Activated CD4-positive, alpha-beta T cell treated with anti-CD3 and anti-CD28 coated beads for 4 hours (primary cell): ENCODE results near the gene TRMT13.
"Not testable (repeated sequence)": the region's sequence is repeated elsewhere in the genome, so short reads cannot be mapped to it uniquely, and the experiment has no call there.

Experiments used
- DNase-seq, 2 donors: peaks; one replicate each; pipeline ENCODE4 v3.0.0-alpha.2; 2020

TRMT13 gene

DNA sequence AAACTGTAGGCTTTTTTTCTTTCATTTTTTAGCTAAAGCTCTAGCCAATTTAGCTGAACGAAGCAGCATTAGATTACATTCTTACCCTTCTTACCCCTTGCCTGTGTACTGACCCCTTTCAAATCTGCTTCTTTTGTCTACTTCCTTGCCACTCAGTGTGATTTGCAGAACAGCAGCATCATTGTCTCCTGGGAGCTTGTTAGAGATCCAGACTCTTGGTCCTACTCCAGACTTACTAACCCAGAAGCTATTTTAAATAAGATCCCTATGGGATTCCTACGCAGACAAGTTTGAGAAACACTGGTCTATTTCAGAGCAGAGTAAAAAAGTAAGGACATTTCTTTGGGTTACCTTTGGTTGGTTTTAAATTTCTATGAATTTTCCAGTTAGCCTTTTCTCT is 31.3 kb downstream of the TRMT13 start:
- no peak for DNase-seq

DNA sequence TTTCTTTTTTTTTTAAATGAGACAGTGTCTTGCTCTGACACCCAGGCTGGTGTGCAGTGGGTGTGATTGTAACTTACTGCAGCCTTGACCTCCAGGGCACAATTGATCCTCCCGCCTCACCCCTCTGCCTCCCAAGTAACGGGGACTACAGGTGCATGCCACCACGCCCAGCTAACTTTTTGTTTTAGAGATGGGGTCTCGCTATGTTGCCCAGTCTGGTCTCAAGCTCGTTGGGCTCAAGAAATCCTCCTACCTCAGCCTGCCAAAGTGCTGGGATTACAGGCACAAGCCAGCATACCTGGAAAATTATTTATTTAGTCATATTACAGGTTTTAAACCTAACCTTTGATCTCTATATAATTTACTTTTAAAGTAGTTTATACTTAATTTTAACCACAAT is 31.7 kb downstream of the TRMT13 start:
- no peak for DNase-seq

DNA sequence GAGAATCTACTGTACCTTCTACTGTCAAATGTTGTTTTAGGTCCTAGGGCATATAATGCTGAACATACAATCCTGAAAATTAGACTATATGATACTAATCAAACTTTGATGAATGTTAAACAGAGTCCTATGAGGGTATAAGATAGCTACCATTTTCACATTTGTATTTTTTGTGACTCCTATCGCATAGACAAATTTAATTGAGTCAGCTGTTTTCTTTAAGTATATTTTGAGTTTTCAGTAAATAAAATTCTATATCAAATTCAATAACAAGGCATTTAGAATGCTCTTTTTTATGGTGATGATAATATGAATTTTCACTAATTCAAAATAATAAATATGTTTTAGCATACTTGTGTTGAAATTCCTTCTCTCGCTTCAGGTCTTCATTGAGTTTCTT is 35.1 kb downstream of the TRMT13 start:
- DNase-seq, result no peak

DNA sequence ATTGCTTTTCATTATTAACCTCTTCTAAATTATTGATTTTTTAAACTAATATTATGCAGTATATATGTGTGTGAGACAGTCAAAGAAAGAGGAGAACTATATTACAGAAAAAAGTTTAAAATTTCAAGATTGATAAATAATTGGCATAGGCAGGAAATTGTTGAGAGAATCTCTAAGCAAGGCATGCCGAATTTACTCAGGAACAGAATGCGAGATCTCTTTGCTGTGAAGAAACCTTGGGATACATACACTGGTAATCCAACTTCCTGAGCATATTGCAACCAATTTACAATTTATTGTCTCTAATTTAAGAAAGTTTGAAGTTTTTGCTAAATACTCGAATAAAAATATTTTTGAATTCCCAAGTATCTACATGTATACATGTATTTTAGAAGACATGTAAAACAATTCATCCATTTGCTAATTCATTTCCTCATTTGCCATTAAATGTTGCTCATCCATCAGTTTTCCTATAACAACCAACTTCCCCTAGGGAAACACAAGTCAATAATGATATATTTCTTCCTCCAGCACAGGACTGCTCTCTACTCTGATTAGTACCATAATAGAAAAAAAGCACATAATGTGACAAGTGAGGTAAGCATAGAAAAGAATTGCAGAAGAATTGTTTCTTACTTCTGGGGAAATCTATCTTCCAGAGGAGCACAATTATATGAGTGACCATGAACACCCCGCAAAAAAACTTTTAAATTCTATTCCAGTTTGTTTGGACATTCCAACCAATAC is 44.5 kb downstream of the TRMT13 start:
- DNase-seq, result no peak

GRCh38 chr1:100178091-100178490 is 45.1 kb downstream of the TRMT13 start, which contains the start of gene LRRC39:
TSS of gene LRRC39 (minus strand) at chr1:100178256. CDS start at chr1:100168516, 9,740 bp downstream.
- no peak for DNase-seq

- no peak for DNase-seq
These were observed 50.4 kb downstream of the TRMT13 start for GRCh38 chr1:100183370-100183769.

GRCh38 chr1:100184536-100184935 is 51.6 kb downstream of the TRMT13 start:
- no peak for DNase-seq

GRCh38 chr1:100187912-100188311 is 54.9 kb downstream of the TRMT13 start:
- no peak for DNase-seq

DNA sequence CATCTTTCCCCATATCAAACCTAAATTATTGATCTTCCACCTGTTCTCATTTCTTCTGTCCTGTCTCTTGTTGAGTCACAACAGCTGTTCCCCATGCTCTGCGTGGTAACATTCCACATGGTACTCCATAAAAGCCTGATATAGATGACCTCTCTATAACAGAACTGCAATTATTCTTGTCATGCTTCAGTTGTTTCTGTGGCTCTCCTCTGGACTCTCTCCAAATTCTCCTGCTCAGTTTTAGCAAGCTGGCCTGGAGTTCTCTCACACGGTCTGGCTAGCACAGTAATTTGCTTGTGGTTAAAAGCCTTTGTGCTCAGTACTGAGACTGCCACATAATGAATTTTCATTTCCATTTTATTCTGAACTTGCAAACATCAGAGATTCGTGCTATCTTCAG is 55.7 kb downstream of the TRMT13 start:
- no peak for DNase-seq

- no peak for DNase-seq
These were observed 65.6 kb downstream of the TRMT13 start for GRCh38 chr1:100198596-100198995.

DNA sequence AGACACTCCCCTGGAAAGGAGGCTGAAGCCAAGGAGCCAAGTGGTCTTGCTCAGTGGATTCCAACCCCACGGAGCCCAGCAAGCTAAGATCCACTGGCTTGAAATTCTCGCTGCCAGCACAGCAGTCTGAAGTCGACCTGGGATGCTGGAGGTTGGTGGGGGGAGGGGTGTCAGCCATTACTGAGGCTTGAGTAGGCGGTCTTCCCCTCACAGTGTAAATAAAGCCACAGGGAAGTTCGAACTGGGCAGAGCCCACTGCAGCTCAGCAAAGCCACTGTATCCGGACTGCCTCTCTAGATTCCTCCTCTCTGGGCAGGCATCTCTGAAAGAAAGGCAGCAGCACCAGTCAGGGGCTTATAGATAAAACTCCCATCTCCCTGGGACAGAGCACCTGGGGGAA is 67.1 kb downstream of the TRMT13 start:
- DNase-seq, result not testable (repeated sequence)
